GM18520 (cell line): Measurements from ENCODE around the gene PSMB10.
"Not testable (repeated sequence)": the region's sequence is repeated elsewhere in the genome, so short reads cannot be mapped to it uniquely, and the experiment has no call there.

Experiments used
- ATAC-seq: cut with Tn5 transposase; IDR thresholded peaks from one replicate; pipeline ENCODE4 v1.9.1; 2021; ENCODE audit not compliant: unreplicated experiment

The PSMB10 gene

DNA sequence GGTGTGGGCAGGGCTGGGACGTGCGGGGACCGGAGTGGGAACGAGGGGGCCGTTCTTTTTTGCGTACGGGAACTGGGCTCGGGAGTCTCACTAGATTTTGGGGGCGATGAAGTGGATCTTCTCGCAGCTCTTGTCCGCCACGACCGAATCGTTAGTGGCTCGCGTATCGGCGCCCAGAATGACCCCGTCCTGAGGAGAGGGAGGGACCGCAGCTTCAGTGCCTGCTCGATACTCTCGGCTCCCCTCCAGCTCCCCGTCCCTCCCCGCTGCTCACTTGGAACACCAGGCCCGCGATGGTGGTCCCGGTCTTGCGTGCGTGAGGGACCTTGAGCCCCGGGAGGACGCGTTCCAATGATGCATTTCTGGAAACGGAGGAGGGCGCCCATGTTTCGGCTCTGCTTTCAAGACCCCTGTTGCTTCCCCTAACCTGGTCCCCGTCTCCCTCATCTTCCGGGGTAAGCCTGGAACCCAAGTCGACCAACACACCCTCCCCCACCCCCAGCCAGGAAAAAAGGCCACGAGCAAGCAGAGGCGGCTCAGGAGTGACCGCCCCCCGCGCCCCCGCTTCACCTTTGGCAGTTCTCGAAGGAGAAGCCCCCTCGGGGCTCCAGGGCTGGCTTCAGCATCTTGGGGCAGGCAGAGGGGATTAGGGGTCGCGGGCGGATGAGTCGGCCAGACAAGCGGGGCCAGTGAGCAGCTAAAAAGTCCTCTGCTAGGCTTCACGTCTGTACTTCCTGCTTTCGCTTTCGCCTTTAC is at the start of gene PSMB10:
Gene PSMB10 (minus strand): TSS at position 727 of the 756 bp plus-strand sequence. CDS start 101 bp downstream, at position 626.
- no peak for ATAC-seq

DNA sequence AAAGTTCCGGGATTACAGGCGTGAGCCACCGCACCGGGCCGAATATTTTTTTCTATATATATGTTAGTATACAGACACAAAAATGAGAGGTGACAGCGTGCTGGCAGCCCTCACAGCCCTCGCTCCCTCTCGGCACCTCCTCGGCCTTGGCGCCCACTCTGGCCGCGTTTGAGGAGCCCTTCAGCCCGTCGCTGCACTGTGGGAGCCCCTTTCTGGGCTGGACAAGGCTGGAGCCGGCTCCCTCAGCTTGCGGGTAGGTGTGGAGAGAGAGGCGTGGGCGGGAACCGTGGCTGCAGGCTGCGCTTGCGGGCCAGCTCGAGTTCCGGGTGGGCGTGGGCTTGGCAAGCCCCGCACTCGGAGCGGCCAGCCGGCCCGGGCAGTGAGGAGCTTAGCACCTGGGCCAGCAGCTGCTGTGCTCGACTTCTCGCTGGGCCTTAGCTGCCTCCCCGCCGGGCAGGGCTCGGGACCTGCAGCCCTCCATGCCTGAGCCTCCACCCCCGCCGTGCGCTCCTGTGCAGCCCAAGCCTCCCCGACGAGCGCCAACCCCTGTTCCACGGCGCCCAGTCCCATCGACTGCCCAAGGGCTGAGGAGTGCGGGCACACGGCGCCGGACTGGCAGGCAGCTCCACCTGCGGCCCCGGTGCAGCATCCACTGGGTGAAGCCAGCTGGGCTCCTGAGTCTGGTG is 45.5 kb upstream of the PSMB10 start:
- no peak for ATAC-seq

DNA sequence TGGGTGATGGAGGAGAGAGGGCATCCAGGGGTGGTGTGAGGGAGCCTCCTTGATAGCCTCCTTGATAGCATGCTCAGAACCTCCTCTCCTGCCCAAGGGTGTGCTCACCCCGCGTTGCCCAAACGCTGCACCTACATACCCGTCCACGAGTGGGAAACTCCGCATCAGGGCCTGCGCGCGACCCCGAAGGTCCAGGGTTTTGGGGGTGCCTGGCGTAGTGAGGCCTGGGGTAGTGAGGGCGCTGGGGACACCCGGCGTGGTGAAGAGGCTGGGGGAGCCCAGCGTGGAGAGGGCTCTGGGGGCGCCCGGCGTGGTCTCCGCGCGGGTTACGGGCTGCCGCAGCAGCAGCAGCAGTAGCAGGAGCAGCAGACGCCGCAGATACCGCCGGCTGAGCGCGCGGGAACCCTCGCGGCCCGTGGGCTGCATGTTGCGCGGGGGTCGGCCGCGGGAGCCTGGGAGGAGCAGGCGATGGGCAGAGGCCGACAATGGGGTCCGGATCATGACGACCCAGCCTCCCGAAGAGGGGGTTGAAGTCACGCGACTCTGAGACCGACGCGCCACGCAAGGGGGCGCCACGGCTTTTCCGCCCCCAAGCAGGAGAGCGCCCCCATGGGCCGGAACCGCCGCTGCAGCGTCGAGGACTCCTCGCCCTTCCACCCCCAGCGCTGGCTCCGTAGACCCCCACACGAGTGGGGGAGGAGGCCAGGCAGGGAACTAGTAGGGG is 43.5 kb upstream of the PSMB10 start, which contains the start of gene DPEP3:
Gene DPEP3 (minus strand): TSS at position 545 of the 724 bp plus-strand sequence. CDS start 119 bp downstream, at position 426.
- no peak for ATAC-seq

DNA sequence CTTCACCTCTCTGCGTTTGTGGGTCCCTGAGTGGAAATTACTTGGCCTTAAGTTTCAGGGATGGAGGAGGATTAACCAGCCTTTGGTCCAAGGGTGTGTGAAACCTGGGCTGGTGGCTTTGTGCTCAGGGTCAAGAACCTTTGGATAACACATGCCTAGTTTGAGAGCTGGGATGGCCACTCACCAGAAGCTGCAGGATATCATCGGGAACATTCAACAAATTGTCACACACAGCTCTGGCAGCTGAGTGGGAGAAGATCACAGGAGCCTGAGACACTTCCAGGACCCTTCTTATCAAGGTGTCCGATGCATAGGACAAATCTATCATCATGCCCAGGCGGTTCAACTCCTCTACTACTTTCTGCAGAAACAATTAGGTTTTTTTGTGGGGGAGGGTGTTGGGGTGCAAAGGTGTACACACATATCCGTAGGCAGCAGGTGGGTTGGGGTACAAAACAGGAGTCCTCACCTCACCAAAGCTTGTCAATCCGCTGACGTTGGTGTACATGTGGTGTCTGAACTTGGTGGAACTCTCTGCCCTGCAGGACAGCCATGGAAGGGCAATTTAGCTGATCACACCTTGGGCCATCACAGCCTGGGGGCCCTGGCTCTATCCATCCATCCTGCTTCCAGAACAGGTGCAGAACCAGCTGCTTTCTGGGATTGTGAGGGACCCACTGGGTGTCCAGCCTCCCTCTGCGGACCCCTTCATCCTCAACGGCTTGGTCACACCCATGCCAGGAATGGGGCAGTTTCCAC is 41.0 kb upstream of the PSMB10 start:
- ATAC-seq, result no peak

DNA sequence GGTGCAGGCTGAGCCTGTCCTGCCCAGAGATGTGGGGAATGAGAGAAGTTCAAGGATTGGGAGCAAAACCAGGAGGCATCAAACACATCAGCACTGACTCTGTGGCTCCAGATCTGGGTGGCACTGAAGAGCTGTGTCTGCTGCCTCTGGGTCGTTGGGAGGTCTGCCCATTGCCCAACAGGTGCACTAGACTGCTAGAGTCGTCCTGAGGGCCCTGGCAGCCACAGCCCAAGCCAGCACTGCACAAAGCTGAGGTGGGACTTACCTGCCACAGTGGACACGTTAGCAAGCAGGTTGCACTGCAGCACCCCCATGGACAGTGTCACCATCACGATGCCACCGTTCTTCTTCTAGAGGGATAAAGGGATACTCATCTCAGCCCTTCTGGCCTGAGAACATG is 40.4 kb upstream of the PSMB10 start:
- no peak for ATAC-seq

DNA sequence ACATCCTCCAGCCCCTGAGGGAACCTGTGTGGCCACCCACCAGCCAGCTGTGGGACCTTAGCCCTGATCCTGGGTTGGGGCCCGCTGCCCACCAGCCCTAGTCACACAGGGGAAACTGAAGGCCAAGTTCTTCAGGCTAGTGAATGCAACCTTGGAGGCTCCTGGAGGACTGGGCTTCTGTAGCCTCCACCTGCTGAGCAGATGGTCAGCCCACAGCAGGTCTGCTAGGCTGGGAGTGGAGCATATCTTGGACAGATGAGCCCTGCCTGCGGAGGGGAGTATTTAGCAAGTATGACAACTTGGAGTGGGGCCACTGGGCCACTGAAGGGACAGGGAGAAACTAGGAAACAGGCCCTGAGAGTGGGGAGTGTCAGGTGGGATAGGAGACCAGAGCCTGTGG is 39.6 kb upstream of the PSMB10 start:
- ATAC-seq, result no peak

DNA sequence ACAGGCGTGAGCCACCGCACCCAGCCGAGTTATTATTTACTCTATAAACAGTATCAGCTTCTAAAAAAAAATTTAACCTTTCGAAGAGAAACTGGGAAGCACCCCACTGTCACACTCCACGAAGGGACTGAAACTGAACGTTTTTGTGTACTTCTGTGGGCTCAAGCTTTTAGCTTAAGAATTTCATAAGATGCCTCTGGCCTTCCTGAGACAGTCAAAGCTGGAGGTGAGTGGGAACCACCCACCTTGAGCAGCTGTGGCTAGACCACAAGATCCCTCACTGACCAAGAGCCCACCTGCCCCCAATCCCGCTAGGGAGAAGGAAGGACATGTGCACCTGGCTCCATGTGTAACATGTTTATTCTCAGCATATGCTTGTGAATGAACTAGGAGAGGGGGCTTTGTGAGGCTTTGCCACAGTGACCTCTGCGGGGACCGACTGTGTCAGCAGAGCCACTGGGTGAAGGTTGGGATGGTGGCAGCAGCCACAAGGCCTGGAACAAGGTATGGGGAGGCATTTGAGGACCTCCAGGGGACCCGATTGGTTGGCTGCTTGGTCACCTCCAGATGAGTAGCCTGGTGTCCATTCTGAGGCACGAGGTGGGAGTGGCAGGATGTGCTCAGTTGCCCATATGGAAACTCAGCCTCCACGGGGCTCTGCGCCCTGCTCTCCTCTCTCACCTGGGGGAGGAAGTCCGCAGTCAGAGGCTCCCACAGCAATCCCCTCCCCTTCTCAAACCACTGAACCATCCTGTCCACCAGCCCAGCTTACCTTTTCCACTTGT is 38.9 kb upstream of the PSMB10 start:
- ATAC-seq, result no peak

DNA sequence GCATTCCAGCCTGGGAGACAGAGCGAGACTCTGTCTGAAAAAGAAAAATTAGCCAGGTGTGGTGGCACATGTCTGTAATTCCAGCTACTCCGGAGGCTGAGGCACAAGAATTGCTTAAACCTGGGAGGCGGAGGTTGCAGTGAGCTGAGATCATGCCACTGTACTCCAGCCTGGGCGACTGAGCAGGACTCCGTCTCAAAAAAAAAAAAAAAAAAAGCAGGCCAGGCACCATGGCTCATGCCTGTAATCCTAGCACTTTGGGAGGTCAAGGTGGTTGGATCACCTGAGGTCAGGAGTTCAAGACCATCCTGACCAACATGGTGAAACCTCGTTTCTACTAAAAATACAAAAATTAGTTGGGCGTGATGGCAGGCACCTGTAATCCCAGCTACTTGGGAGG is 35.6 kb upstream of the PSMB10 start:
- ATAC-seq, result not testable (repeated sequence)

DNA sequence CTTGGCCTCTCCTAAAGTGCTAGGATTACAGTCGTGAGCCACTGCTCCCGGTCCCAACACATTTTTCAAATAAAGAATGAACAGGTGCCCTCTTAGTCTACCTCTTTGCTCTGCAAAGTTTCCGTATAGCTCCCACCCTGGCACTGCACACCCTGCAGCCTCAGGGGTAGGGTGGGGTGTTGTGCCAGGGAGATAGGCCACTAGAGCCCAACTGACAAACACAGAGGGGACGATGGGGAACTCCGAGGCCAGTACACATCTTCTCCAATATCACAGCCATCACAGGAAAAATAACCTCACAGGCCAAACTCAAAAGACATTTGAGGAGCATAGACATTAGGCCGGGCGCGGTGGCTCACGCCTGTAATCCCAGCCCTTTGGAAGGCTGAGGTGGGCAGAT is 34.5 kb upstream of the PSMB10 start:
- ATAC-seq, result no peak

DNA sequence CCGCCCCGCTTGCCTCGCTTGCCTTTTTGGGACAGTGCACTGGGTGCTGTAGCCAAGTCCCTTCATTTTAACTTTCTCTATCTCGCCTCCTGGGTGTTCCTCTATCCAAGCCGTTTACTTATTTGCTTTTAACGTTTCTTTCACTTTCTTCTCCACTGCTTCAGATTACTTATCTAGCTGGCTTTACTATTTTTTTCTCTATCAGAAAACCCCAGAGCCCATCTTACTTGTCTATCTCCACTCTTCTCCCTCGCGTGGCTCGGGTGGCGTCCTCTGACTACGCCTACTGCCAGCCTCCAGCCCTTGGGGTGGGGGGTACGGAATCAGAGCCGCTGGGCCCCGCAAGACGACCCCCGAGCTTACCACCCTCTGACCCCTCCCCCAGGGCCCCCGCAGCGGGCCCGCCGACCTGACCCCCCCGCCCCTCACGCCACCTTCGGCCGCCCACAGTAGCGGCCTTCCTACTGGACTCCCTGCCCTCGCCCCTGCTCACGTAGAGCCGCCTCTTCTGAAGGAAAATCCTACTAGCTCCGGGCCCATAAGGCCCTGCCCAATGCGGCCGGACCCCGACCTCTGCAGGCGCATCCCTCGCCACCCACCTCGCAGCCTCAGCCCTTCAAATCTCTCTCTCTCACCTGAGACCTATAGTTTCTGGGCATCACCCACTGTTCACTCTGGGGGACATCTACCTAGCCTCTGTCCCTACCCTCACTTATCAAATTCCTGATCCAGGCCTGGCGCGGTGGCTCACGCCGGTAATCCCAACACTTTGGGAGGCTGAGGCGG is 32.8 kb upstream of the PSMB10 start:
- ATAC-seq, result no peak

DNA sequence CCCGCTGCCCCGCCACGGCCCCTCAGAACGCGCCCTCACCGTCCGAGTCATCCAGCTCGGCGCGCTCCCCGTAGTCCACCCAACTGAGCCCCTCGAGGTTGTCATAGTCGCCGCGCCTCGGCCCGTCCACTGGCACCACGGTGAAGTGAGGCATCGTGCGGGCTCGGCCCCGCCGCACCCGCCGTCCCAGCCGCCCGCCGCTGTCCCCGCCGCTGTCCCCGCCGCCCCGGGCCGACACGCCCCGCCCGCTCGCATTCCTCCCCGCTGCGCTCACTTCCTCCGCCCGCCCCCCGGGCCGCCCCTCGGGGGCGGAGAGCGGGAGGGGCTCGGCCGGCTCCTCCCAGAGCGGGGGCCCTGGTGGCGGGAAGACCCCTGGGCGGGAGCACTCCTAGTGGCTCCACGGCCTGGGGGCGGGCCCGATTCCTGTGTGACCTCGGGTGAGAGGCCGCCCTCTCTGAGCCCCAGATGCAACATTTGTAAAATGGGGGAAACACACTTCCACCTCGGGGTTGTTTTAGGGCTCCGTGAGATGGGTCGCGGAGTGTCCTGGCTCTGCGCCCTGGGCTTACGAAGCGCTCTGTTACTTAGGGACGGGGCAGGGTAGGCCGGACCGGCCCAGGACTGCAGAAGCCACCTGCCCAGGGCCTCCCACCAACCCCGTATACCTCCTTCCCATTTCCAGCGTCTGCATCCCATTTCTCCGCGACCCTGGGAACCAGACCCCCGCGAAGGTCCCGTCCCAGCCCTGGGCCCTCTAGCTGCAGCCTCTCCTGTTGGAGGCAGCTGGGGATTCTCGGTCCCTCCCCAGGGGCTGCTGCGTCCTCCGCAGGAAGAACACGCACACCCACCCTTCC is 32.0 kb upstream of the PSMB10 start, which contains the start of gene SLC12A4:
Gene SLC12A4 (minus strand): TSS at position 238 of the 854 bp plus-strand sequence. CDS start 84 bp downstream, at position 154.
- ATAC-seq, result peak; percentile 66

DNA sequence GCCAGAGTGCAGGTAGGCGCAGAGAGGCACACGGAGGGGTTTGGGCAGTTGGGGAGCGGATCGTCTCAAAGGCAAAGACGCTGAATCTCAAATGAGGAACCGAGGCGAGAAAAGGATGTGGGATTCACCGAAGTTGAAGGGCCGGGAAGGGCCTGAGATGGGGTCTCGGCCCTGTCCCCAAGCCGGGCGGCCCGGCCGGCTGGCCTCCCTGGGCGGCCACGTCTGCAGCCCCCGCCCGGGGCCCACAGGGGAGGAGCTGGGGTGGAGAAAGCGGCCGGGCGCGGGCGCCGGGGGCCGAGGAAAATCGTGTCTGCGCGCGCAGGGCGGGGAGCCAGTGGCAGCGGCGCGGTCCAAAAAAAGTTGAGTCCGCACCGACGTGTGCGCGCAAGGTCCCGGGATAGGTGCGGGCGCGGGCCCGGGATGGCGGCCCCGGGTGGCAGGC is 31.3 kb upstream of the PSMB10 start:
- ATAC-seq, result peak; percentile 7

DNA sequence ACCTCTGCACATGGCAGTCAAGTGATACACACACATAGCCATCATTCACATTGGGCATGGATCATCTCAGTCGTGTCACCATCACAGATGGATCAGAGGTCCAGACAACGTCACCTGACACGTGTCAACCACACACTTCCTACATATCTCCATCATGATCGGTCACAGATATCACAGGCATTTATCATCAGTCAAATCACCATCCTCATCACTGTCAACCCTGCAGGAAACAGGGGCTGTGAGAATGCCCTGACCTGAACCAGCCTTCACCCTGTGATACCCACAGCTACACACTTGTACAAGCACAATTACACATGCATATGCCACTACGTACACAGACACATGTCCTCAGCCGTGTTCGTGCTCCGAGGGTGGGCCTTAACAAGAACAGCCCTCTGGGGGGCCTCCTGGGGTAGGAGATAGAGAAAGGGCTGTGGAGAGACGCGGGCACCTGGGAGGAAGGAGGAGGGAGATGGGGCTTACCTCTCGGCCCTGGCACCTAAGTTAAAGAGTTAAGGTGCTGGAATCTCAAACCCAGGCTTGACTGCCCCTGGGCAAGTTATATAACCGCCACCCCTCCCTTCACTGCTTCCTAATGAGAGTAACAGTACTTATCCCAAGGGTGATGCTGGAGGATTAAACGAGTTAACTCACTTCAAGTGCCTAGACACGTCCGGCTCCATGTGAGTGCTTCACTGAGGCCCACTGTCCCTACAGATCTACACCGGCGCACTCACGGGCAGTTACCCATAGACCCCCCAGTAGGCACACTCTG is 30.7 kb upstream of the PSMB10 start:
- ATAC-seq, result no peak

DNA sequence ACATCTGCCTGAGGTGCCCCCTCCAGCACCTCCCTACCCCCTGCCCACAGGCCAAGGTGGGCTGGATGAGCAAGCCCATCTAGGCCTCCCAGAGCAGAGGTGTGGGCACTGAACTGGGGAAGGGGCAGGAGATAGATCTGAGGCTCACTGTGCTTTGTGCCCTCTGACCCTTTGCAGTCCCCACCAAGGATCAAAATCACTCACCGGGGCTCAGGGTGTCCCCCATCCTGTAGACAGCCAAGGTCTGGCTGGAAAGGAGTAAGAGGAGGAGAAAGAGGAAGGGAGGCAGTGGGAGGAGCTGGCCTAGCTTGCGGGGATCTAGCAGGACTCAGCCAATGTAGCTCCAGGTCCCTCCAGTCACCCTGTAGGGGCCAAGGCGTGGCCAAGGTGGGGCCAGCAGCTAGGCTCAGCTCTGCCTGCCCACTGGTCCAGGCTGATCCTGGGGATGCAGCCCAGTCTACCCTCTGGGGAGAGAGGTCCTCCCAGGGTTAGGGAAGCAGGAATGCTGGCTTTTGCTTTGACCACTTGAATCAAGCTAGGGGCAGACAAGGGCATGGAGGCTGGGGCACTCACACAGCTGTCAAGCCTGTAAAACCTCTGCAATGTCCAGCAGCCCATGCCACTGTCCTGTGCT is 30.0 kb upstream of the PSMB10 start:
- no peak for ATAC-seq

DNA sequence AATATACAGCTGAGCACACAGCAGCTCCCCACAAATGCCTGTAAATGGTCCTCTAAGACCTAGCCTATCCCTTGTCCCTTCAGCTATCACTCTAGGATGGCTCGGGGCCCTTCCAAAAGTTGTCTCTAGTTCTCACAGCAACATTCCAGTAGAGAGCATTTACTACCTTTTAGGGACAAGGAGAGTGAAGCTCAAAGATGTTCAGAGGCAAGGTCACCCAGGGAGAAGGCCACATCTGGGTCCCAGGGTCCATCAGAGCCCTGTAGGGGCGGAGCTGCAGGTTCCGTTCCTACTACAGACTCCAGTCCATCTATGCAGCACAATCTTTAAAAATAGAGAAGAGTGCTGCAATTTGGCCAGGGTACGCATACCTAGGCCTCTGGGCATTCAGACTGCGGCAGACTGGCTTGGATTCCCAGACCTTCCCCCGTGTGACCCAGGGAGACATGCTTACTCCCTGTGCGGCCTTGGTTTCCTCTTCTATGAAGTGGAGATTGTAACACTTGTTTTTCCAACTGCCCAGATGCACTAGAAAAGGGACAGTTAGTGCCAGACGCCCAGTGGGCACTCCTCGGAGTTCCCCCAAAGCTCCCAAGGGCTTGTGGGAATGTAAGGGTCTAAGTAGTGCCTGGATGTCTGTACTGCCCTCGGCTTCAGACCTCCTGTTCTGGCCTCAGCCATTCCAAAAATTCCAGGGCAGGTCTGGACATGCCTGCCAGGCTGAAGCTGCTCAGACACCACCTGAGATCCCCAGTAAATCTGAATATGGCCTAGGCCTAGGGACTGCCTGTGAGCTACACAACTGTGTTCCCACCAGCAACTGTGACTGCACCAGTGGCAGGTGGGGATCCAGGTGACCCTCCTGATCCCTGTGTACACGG is 29.3 kb upstream of the PSMB10 start:
- no peak for ATAC-seq

DNA sequence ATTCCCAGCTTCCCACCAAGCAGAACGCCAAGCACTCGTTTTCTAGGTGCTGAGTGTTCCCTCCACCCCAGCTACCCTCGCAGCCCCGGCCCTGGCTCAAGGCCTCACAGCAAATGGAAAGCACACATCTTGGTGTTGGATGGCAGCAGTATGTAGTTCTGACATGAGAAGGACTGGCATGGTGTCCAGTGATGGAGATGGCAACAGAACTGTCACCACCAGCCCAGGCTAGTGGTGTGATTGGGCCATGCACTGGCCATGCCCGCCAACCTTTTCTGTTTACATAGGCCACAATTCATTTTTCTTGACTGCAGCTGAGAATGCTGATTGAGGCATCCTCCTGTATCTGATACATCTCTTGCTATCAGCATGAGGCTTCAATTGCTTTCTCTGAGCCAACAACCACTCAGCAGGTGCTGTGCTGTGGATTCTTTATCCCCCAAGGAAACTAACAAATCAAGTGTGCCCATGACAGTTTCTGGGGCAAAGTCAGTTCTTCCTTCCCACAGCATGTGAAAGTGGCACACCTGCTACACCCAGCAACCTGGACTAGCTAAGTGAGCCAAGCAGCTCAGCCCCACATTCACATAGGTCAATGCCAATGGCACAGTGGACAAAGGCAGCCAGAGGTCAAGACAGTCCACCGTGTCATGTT is 28.0 kb upstream of the PSMB10 start:
- ATAC-seq, result no peak
